SH-SY5Y (cell line): ENCODE data around the gene NOP56.

Source experiments
- GATA2 ChIP-seq: IDR thresholded peaks from 2 replicates; pipeline ENCODE4 v1.6.1; 2011; ENCODE audit warnings: mild to moderate bottlenecking, low read depth, low read length
- GATA3 ChIP-seq: IDR thresholded peaks from 2 replicates; pipeline ENCODE4 v1.6.1; 2011; ENCODE audit warnings: low read depth, mild to moderate bottlenecking, low read length, moderate library complexity

Gene NOP56

GRCh38 chr20:2656471-2657117 lies 4.2 kb downstream of the NOP56 start:
- TF ChIP-seq GATA3 = no peak
- no peak for TF ChIP-seq GATA2

- TF ChIP-seq GATA3 (no peak), GATA2 (no peak)
Observed at GRCh38 chr20:2657241-2657640, 4.8 kb downstream of the NOP56 start.

- no peak for TF ChIP-seq GATA3
- TF ChIP-seq GATA2 = no peak
Observed at GRCh38 chr20:2657674-2658073, 5.2 kb downstream of the NOP56 start.

- no peak for TF ChIP-seq GATA2
- TF ChIP-seq GATA3 = no peak
Observed at GRCh38 chr20:2658414-2659354, 6.3 kb downstream of the NOP56 start.

GRCh38 chr20:2659547-2659946 lies 7.1 kb downstream of the NOP56 start:
- TF ChIP-seq GATA3 = no peak
- TF ChIP-seq GATA2 = no peak

- TF ChIP-seq GATA2 (no peak), GATA3 (no peak)
Observed at GRCh38 chr20:2663364-2663886, 11.0 kb downstream of the NOP56 start.

GRCh38 chr20:2663887-2664719 lies 11.7 kb downstream of the NOP56 start, which contains the start of gene IDH3B:
TSS of gene IDH3B (minus strand) at chr20:2664216. CDS start at chr20:2664188, 28 bp downstream.
- no peak for TF ChIP-seq GATA2
- no peak for TF ChIP-seq GATA3

- TF ChIP-seq GATA3 (no peak), GATA2 (no peak)
Observed at GRCh38 chr20:2671977-2672376, 19.5 kb downstream of the NOP56 start.

- TF ChIP-seq GATA3 (no peak), GATA2 (no peak)
Observed at GRCh38 chr20:2672446-2672845, 20.0 kb downstream of the NOP56 start.

GRCh38 chr20:2673453-2673852 lies 21.0 kb downstream of the NOP56 start:
- no peak for TF ChIP-seq GATA3
- TF ChIP-seq GATA2 = no peak

- TF ChIP-seq GATA2 = no peak
- no peak for TF ChIP-seq GATA3
Observed at GRCh38 chr20:2680046-2680445, 27.6 kb downstream of the NOP56 start.

GRCh38 chr20:2687514-2687913 lies 35.1 kb downstream of the NOP56 start:
- TF ChIP-seq GATA2 (no peak), GATA3 (no peak)

- TF ChIP-seq GATA2 (no peak), GATA3 (no peak)
Observed at GRCh38 chr20:2688041-2688591, 35.7 kb downstream of the NOP56 start.
